OCI-LY7 (cell line): ENCODE data around the gene SPATA18. TPM values are rescaled to one million over a fixed set of nuclear protein-coding genes. Genes with fewer than 3 reads are reported as not detected.
A peak's percentile ranks its signal among the peaks of the same experiment; 100 is the strongest.

Experiments
- Bru-seq: library from RNA; stranded (reverse); fragments of 400-500 nt; gene quantifications from one replicate; lab custom pipeline; 2021; lab: Mats Ljungman, UMichigan
- BruChase-seq, 2 experiments: library from RNA; stranded (reverse); fragments of 400-500 nt; gene quantifications; one replicate each; lab custom pipeline; 2021; lab: Mats Ljungman, UMichigan
- BruUV-seq: library from RNA; stranded (reverse); fragments of 400-500 nt; replicated peaks from 2 replicates; lab custom pipeline; 2021; lab: Mats Ljungman, UMichigan
- CTCF ChIA-PET: fragments of 300-600 bp; sonication (Branson Sonifier 250); formaldehyde crosslinking; loops from one replicate; lab custom pipeline; 2022; ENCODE audit warnings: antibody characterized with exemption; ENCODE audit not compliant: unreplicated experiment; lab: Charles Lee
- POLR2A ChIA-PET: fragments of 300-600 bp; sonication (Branson Sonifier 250); formaldehyde crosslinking; loops from one replicate; lab custom pipeline; 2022; ENCODE audit warnings: antibody characterized with exemption; lab: Charles Lee
- DNase-seq: peaks from one replicate; pipeline ENCODE4 v3.0.0-alpha.2; 2015; ENCODE audit warnings: low spot score
- H2AFZ ChIP-seq: fragments of 200-600 bp; sonication (generic), shearing (Covaris generic); 2 replicates; pipeline ENCODE4 v1.6.1; 2014; ENCODE audit warnings: mild to moderate bottlenecking, antibody characterized with exemption, low read length, moderate library complexity
- H3K27ac ChIP-seq: fragments of 200-600 bp; sonication (generic); 2 replicates; pipeline ENCODE4 v1.5.1; 2014; ENCODE audit warnings: mixed run types, low read depth, mild to moderate bottlenecking, moderate library complexity, low read length, inconsistent platforms; ENCODE audit not compliant: poor library complexity, severe bottlenecking
- H3K36me3 ChIP-seq: fragments of 200-600 bp; sonication (generic); 2 replicates; pipeline ENCODE4 v1.6.1; 2014; ENCODE audit warnings: mild to moderate bottlenecking, antibody characterized with exemption, low read length, moderate library complexity, mixed read lengths; ENCODE audit not compliant: insufficient read depth
- H3K4me1 ChIP-seq: fragments of 200-600 bp; sonication (generic); 2 replicates; pipeline ENCODE4 v1.5.1; 2014; ENCODE audit warnings: mild to moderate bottlenecking, low read length; ENCODE audit not compliant: insufficient read depth, poor library complexity, severe bottlenecking
- H3K4me2 ChIP-seq: fragments of 200-600 bp; sonication (generic); 2 replicates; pipeline ENCODE4 v1.6.1; 2014; ENCODE audit warnings: mild to moderate bottlenecking, low read length
- H3K4me3 ChIP-seq: fragments of 200-600 bp; sonication (generic); 2 replicates; pipeline ENCODE4 v1.5.1; 2014; ENCODE audit warnings: mild to moderate bottlenecking, low read depth, low read length; ENCODE audit not compliant: poor library complexity, severe bottlenecking
- H3K79me2 ChIP-seq: fragments of 200-600 bp; sonication (generic); 2 replicates; pipeline ENCODE4 v1.6.1; 2016; ENCODE audit warnings: low read depth, mild to moderate bottlenecking, low read length, moderate library complexity, mixed read lengths; ENCODE audit not compliant: insufficient read depth
- H3K9me2 ChIP-seq: fragments of 200-600 bp; sonication (generic); 2 replicates; pipeline ENCODE4 v1.6.1; 2016; ENCODE audit warnings: mild to moderate bottlenecking, low read length, mixed read lengths; ENCODE audit not compliant: insufficient read depth
- H3K9me3 ChIP-seq: fragments of 200-600 bp; sonication (generic); 2 replicates; pipeline ENCODE4 v1.6.1; 2014; ENCODE audit warnings: mild to moderate bottlenecking, mixed run types, low read length, mixed read lengths
- H4K20me1 ChIP-seq: fragments of 200-600 bp; sonication (generic); 2 replicates; pipeline ENCODE4 v1.6.1; 2014; ENCODE audit warnings: mild to moderate bottlenecking, antibody characterized with exemption, low read length, moderate library complexity, mixed read lengths; ENCODE audit not compliant: insufficient read depth
- CTCF ChIP-seq: fragments of 200-600 bp; sonication (generic); conservative IDR thresholded peaks from 2 replicates; pipeline ENCODE4 v1.5.1; 2014; ENCODE audit warnings: mild to moderate bottlenecking, antibody characterized with exemption, low read length, moderate library complexity, mixed read lengths
- EZH2phosphoT487 ChIP-seq: fragments of 200-600 bp; sonication (generic); IDR thresholded peaks from 2 replicates; pipeline ENCODE4 v1.6.1; 2018; ENCODE audit warnings: low read depth, borderline replicate concordance, mild to moderate bottlenecking, mixed run types, antibody characterized with exemption, low read length, moderate library complexity, mixed read lengths
- intact Hi-C: fragments of 100-400 bp; cut with micrococcal nuclease; formaldehyde crosslinking; loops from one replicate; pipeline ENCODE4 v1.10.0; 2022; ENCODE audit not compliant: unreplicated experiment
- long read RNA-seq: library from polyadenylated mRNA; stranded (forward); transcript quantifications from one replicate; pipeline ENCODE4 v2.0.0, GENCODE V29; 2022
- total RNA-seq, 2 experiments: library from RNA; depleted of rRNA in 1 of 2; stranded (reverse); fragments of >200 nt in 1 of 2; shearing (Covaris generic) in 1 of 2; gene quantifications; 2 replicates each; pipeline ENCODE4 v1.2.3, GENCODE V29; 2014 to 2022

The SPATA18 gene, protein sequence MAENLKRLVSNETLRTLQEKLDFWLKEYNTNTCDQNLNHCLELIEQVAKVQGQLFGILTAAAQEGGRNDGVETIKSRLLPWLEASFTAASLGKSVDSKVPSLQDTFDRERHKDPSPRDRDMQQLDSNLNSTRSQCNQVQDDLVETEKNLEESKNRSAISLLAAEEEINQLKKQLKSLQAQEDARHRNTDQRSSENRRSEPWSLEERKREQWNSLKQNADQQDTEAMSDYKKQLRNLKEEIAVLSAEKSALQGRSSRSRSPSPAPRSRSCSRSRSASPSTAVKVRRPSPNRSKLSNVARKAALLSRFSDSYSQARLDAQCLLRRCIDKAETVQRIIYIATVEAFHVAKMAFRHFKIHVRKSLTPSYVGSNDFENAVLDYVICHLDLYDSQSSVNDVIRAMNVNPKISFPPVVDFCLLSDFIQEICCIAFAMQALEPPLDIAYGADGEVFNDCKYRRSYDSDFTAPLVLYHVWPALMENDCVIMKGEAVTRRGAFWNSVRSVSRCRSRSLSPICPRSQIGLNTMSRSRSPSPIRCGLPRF
- total RNA-seq (2014; rRNA removed; shearing (Covaris generic)): not detected in 2 replicates
- not detected in 2 replicates for total RNA-seq (2022)
- Bru-seq, nascent RNA: not detected
- BruChase-seq, experiment 1, labeled RNA remaining after a 6-hour chase: not detected
- percentile 3 among the genes with signal in this experiment for BruChase-seq, experiment 2, labeled RNA remaining after a 2-hour chase
- long read RNA-seq: 0 reads

GRCh38 chr4:52051213-52051614 is at the start of gene SPATA18:
SPATA18 (plus strand) TSS chr4:52051304; CDS start chr4:52051705, 401 bp downstream.
- BruUV-seq: no TSS peak
- Histone ChIP-seq H3K36me3 (no peaks in the 10 kb centered on the region), H3K79me2 (no peaks in the 10 kb centered on the region), H3K9me3 (no peaks in the 10 kb centered on the region), H3K4me2 (no peak within 1 kb of the TSS), H3K27ac (no peak within 1 kb of the TSS), H3K4me1 (no peaks in the 10 kb centered on the region), H4K20me1 (no peaks in the 10 kb centered on the region), H2AFZ (no peak within 1 kb of the TSS), H3K9me2 (no peaks in the 10 kb centered on the region), H3K4me3 (no peak within 1 kb of the TSS)
- CTCF ChIA-PET: no interaction called here
- POLR2A ChIA-PET: interaction anchor here (0.6 kb wide), 1 partner anchor 36 kb away, joined by 3 read pairs; no protein-coding TSS in a partner anchor
- DNase-seq: no peak
- TF ChIP-seq CTCF (no peak), EZH2phosphoT487 (no peak)
- intact Hi-C loops: no loop called here

- intact Hi-C loops: no loop called here
- BruUV-seq: no TSS peak
- no peaks in the 10 kb centered on the region for H3K4me1 ChIP-seq
- CTCF ChIA-PET: no interaction called here
- DNase-seq: no peak
- no peak overlapping the region for H2AFZ ChIP-seq
- no peak overlapping the region for H3K4me3 ChIP-seq
- H3K36me3 ChIP-seq: no peaks in the 10 kb centered on the region
- no peaks in the 10 kb centered on the region for H3K9me2 ChIP-seq
- POLR2A ChIA-PET: no interaction called here
- TF ChIP-seq EZH2phosphoT487 (no peak), CTCF (no peak)
- no peaks in the 10 kb centered on the region for H3K9me3 ChIP-seq
- H3K4me2 ChIP-seq: no peak overlapping the region
- no peak overlapping the region for H3K27ac ChIP-seq
- H3K79me2 ChIP-seq: no peaks in the 10 kb centered on the region
- H4K20me1 ChIP-seq: no peaks in the 10 kb centered on the region
These were observed 49.5 kb upstream of the SPATA18 start for GRCh38 chr4:52001616-52002015.

DNA sequence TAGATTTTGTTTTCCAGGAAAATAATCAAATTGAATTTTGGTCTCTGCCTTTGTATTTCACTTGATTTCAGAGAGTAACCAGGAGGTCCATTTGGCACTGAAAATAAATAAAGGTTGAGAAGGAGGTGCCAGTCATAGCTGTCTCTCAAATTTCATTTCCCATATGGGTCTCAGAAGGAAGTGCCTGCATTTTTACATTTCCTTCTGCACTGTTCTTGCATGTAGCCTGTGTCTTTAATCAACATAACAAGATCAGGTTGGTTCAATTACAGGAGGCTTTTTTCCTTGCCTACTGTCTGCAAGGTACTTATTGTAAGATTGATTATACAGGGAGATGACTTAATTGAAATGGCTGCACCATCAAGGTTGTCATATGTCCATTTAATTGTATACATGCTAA is 46.7 kb upstream of the SPATA18 start:
- intact Hi-C loops: no loop called here
- BruUV-seq: no TSS peak

More for the DNA sequence above, 46.7 kb upstream of the SPATA18 start:
- no peak overlapping the region for H3K4me2 ChIP-seq
- no peaks in the 10 kb centered on the region for H3K9me3 ChIP-seq
- no peak overlapping the region for H2AFZ ChIP-seq
- no peak for DNase-seq
- H3K36me3 ChIP-seq: no peaks in the 10 kb centered on the region
- H3K4me3 ChIP-seq: no peak overlapping the region
- CTCF ChIA-PET: no interaction called here
- H4K20me1 ChIP-seq: no peaks in the 10 kb centered on the region
- no peak for TF ChIP-seq EZH2phosphoT487
- no peak for TF ChIP-seq CTCF
- no peaks in the 10 kb centered on the region for H3K4me1 ChIP-seq
- POLR2A ChIA-PET: no interaction called here
- no peak overlapping the region for H3K27ac ChIP-seq
- no peaks in the 10 kb centered on the region for H3K9me2 ChIP-seq
- no peaks in the 10 kb centered on the region for H3K79me2 ChIP-seq
